HG03432 (cell line): Measurements from ENCODE around the gene MALSU1.

ENCODE experiments used
- ATAC-seq: cut with Tn5 transposase; IDR thresholded peaks from one replicate; pipeline ENCODE4 v1.9.1; 2021; ENCODE audit warnings: mild to moderate bottlenecking, moderate library complexity; ENCODE audit not compliant: unreplicated experiment

Gene MALSU1

GRCh38 chr7:23358152-23358674 is 59.1 kb downstream of the MALSU1 start:
- no peak for ATAC-seq
